ENCODE measurements around the gene RASL12.

Gene RASL12

GRCh38 chr15:65092911-65093792 is 25.4 kb upstream of the RASL12 start:
- DNase-seq (ENCODE audit: low read depth in 2 of 2) = no peak

- DNase-seq (ENCODE audit: low read depth in 2 of 2) = no peak
Measured at GRCh38 chr15:65091946-65092770, 24.4 kb upstream of the RASL12 start.

- DNase-seq (ENCODE audit: low read depth in 2 of 2) = no peak
Measured at GRCh38 chr15:65089206-65089824, 21.5 kb upstream of the RASL12 start.

- no peak for DNase-seq (ENCODE audit: low read depth in 2 of 2)
Measured at GRCh38 chr15:65088643-65089021, 20.8 kb upstream of the RASL12 start.

- no peak for DNase-seq (ENCODE audit: low read depth in 2 of 2)
Measured at GRCh38 chr15:65087873-65088642, 20.3 kb upstream of the RASL12 start.

GRCh38 chr15:65087411-65087810 is 19.6 kb upstream of the RASL12 start:
- DNase-seq (ENCODE audit: low read depth in 2 of 2) = no peak

GRCh38 chr15:65086680-65087111 is 18.9 kb upstream of the RASL12 start:
- no peak for DNase-seq (ENCODE audit: low read depth in 2 of 2)

- no peak for DNase-seq (ENCODE audit: low read depth in 2 of 2)
Measured at GRCh38 chr15:65085990-65086679, 18.3 kb upstream of the RASL12 start.

GRCh38 chr15:65085207-65085753 is 17.5 kb upstream of the RASL12 start:
- no peak for DNase-seq (ENCODE audit: low read depth in 2 of 2)

- no peak for DNase-seq (ENCODE audit: low read depth in 2 of 2)
Measured at GRCh38 chr15:65084500-65085206, 16.9 kb upstream of the RASL12 start.

- no peak for DNase-seq (ENCODE audit: low read depth in 2 of 2)
Measured at GRCh38 chr15:65083262-65083701, 15.5 kb upstream of the RASL12 start.

- DNase-seq (ENCODE audit: low read depth in 2 of 2) = no peak
Measured at GRCh38 chr15:65082303-65082953, 14.6 kb upstream of the RASL12 start.

GRCh38 chr15:65081758-65082157 is 14.0 kb upstream of the RASL12 start:
- no peak for DNase-seq (ENCODE audit: low read depth in 2 of 2)

- DNase-seq (ENCODE audit: low read depth in 2 of 2) = no peak
Measured at GRCh38 chr15:65081270-65081669, 13.5 kb upstream of the RASL12 start.

- DNase-seq (ENCODE audit: low read depth in 2 of 2) = no peak
Measured at GRCh38 chr15:65079580-65079979, 11.8 kb upstream of the RASL12 start.

GRCh38 chr15:65077981-65078352 is 10.2 kb upstream of the RASL12 start:
- peak in 1 of 2 donors; percentile 18 for DNase-seq (ENCODE audit: low read depth in 2 of 2)

- no peak for DNase-seq (ENCODE audit: low read depth in 2 of 2)
Measured at GRCh38 chr15:65077291-65077980, 9.6 kb upstream of the RASL12 start.

- DNase-seq (ENCODE audit: low read depth in 2 of 2) = no peak
Measured at GRCh38 chr15:65076486-65077290, 8.9 kb upstream of the RASL12 start, which contains the start of gene KBTBD13. KBTBD13 (plus strand) TSS chr15:65076746; CDS start chr15:65076816, 70 bp downstream.
